GM19438 (cell line): ENCODE measurements around the gene DNAJA3.

Source experiments
- ATAC-seq: cut with Tn5 transposase; IDR thresholded peaks from one replicate; pipeline ENCODE4 v1.9.1; 2021; ENCODE audit warnings: low read depth; ENCODE audit not compliant: unreplicated experiment

DNAJA3 gene

GRCh38 chr16:4425378-4426020, at the start of gene DNAJA3:
Gene DNAJA3 (plus strand): TSS chr16:4425868. CDS start chr16:4425882, 14 bp downstream.
- ATAC-seq: peak; percentile 91

GRCh38 chr16:4376126-4376892, 49.4 kb upstream of the DNAJA3 start:
- no peak for ATAC-seq

- no peak for ATAC-seq
These were observed 48.6 kb upstream of the DNAJA3 start for GRCh38 chr16:4376893-4377572.

- ATAC-seq: no peak
These were observed 48.0 kb upstream of the DNAJA3 start for GRCh38 chr16:4377573-4378154.

GRCh38 chr16:4378161-4378666, 47.5 kb upstream of the DNAJA3 start:
- no peak for ATAC-seq

- no peak for ATAC-seq
These were observed 46.5 kb upstream of the DNAJA3 start for GRCh38 chr16:4378999-4379690.

GRCh38 chr16:4380119-4381063, 45.3 kb upstream of the DNAJA3 start:
- no peak for ATAC-seq

- ATAC-seq: no peak
These were observed 44.4 kb upstream of the DNAJA3 start for GRCh38 chr16:4381072-4381934.

- no peak for ATAC-seq
These were observed 43.5 kb upstream of the DNAJA3 start for GRCh38 chr16:4381935-4382794.

GRCh38 chr16:4382795-4383357, 42.8 kb upstream of the DNAJA3 start:
- no peak for ATAC-seq

- ATAC-seq: no peak
These were observed 41.9 kb upstream of the DNAJA3 start for GRCh38 chr16:4383591-4384444.

- ATAC-seq: no peak
These were observed 41.1 kb upstream of the DNAJA3 start for GRCh38 chr16:4384509-4384942.

GRCh38 chr16:4385066-4385788, 40.4 kb upstream of the DNAJA3 start:
- no peak for ATAC-seq

- ATAC-seq: no peak
These were observed 39.7 kb upstream of the DNAJA3 start for GRCh38 chr16:4385789-4386450.

GRCh38 chr16:4386451-4386805, 39.2 kb upstream of the DNAJA3 start:
- ATAC-seq: no peak
